ENCODE data around the gene USP3. TPM values are rescaled to one million over a fixed set of nuclear protein-coding genes. Genes with fewer than 3 reads are reported as not detected.
A peak's percentile ranks its signal among the peaks of the same experiment; 100 is the strongest.

The USP3 gene
- total RNA-seq, 1 experiment from 2014 or later, result 36.6 TPM

DNA sequence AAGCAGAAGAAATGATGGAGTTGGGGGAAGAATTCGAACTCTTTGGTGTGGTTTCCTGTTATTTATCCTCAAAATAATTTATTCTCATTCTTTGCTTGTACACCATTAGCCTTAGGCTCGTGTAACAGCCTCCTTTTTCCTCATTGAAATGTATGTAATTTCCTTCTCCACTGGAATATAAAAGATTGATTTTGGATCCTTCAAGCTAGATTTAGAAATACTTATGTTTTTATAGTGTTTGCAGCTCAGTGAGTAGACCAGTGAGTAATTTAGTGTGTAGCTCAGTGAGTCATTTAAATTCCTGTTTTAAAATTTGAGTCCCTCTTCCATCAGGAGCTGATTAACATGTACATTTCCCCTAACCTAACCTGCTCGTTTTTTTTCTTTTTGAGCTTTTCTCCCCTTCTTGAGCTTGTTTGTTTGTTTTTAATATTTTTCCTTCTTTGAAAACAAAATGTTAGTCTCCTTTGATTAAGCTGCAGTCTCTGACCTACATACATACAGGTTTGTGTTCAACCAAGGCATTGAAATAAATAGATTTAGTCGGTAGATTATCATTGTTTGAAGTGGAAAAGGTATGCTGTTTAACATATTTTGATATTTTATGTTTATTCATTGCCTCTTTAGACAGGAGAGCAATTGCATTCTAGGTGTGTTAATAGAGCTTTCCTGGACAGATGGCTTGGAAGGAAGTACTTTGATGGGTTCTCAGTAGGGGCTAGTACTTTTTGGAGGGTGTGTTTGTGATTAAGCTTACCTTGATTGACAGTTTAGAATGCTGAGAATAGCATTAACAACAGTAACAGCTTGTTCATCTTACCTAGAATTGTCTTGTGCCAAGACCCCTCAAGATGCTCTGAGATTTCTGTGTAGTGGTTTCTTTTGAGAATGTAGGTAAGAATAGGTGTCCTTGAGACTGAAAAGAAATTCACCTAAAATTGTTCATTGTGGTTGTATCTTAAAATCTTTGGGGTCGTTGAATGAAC, 5.9 kb downstream of the USP3 start:
- Mint-ChIP-seq H3K4me3 (peak overlapping the region; percentile 12), H3K9me3 (no peaks in the 10 kb centered on the region), H3K27ac (peak overlapping the region; percentile 87), H3K4me1 (peaks cover 84% of the 10 kb centered on the region), H3K36me3 (no peaks in the 10 kb centered on the region), H3K27me3 (ENCODE audit: low read depth) (peaks cover 36% of the 10 kb centered on the region)
- DNase-seq (ENCODE audit: low spot score), result no peak
- TF ChIP-seq, protein P1, sequence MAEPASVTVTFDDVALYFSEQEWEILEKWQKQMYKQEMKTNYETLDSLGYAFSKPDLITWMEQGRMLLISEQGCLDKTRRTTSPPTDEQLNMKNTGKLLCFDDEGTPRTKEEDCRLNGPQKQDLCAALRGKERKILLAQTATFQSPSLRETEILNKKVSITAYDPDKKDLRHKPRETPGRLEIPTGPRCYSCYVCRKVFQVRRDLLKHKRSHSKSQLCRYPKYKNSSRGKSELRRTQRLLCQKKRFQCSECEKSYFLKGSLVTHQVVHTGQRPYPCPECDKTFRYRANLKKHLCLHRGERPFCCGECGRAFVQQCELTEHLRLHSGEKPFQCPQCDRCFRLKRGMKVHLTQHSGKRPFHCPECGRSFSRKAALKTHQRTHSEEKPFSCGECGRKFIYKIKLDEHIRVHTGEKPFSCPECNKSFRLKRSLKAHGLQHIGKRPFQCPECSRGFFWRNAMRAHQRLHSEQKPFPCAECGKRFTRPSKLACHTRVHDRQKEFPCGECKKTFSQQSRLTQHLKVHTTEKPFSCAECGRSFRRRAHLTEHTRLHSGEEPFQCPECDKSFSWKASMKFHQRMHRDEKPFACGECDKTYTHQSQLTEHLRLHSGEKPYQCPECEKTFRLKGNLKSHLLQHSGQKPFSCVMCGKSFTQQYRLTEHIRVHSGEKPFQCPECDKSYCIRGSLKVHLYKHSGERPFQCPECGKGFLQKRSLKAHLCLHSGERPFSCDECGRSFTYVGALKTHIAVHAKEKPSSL (CRISPR knock-in tag; conservative IDR thresholded peaks at IDR 0.05), result no peak
- TF ChIP-seq, protein P2, sequence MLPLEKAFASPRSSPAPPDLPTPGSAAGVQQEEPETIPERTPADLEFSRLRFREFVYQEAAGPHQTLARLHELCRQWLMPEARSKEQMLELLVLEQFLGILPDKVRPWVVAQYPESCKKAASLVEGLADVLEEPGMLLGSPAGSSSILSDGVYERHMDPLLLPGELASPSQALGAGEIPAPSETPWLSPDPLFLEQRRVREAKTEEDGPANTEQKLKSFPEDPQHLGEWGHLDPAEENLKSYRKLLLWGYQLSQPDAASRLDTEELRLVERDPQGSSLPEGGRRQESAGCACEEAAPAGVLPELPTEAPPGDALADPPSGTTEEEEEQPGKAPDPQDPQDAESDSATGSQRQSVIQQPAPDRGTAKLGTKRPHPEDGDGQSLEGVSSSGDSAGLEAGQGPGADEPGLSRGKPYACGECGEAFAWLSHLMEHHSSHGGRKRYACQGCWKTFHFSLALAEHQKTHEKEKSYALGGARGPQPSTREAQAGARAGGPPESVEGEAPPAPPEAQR (CRISPR knock-in tag; IDR thresholded peaks at IDR 0.05), result no peak
- TF ChIP-seq ZNF396 (CRISPR knock-in tag; IDR thresholded peaks at IDR 0.05; ENCODE audit: borderline replicate concordance), result no peak
- TF ChIP-seq, protein P3, sequence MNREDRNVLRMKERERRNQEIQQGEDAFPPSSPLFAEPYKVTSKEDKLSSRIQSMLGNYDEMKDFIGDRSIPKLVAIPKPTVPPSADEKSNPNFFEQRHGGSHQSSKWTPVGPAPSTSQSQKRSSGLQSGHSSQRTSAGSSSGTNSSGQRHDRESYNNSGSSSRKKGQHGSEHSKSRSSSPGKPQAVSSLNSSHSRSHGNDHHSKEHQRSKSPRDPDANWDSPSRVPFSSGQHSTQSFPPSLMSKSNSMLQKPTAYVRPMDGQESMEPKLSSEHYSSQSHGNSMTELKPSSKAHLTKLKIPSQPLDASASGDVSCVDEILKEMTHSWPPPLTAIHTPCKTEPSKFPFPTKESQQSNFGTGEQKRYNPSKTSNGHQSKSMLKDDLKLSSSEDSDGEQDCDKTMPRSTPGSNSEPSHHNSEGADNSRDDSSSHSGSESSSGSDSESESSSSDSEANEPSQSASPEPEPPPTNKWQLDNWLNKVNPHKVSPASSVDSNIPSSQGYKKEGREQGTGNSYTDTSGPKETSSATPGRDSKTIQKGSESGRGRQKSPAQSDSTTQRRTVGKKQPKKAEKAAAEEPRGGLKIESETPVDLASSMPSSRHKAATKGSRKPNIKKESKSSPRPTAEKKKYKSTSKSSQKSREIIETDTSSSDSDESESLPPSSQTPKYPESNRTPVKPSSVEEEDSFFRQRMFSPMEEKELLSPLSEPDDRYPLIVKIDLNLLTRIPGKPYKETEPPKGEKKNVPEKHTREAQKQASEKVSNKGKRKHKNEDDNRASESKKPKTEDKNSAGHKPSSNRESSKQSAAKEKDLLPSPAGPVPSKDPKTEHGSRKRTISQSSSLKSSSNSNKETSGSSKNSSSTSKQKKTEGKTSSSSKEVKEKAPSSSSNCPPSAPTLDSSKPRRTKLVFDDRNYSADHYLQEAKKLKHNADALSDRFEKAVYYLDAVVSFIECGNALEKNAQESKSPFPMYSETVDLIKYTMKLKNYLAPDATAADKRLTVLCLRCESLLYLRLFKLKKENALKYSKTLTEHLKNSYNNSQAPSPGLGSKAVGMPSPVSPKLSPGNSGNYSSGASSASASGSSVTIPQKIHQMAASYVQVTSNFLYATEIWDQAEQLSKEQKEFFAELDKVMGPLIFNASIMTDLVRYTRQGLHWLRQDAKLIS (CRISPR knock-in tag; IDR thresholded peaks at IDR 0.05; ENCODE audit: borderline replicate concordance), result no peak
- no peak for TF ChIP-seq ETV6 (CRISPR knock-in tag; IDR thresholded peaks at IDR 0.05)
- TF ChIP-seq, protein P4, sequence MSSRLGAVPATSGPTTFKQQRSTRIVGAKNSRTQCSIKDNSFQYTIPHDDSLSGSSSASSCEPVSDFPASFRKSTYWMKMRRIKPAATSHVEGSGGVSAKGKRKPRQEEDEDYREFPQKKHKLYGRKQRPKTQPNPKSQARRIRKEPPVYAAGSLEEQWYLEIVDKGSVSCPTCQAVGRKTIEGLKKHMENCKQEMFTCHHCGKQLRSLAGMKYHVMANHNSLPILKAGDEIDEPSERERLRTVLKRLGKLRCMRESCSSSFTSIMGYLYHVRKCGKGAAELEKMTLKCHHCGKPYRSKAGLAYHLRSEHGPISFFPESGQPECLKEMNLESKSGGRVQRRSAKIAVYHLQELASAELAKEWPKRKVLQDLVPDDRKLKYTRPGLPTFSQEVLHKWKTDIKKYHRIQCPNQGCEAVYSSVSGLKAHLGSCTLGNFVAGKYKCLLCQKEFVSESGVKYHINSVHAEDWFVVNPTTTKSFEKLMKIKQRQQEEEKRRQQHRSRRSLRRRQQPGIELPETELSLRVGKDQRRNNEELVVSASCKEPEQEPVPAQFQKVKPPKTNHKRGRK (CRISPR knock-in tag; IDR thresholded peaks at IDR 0.05; ENCODE audit: borderline replicate concordance), result no peak
- TF ChIP-seq FOXK1 (CRISPR knock-in tag; IDR thresholded peaks at IDR 0.05), result no peak
- no peak for TF ChIP-seq SOX15 (CRISPR knock-in tag; IDR thresholded peaks at IDR 0.05)
- ATAC-seq, result peak; percentile 45
- CTCF ChIA-PET, result interaction anchor here (0.6 to 2.4 kb wide), 8 partner anchors 20 to 100 kb away, joined by 3 to 9 read pairs (median 5); no protein-coding TSS in a partner anchor
- POLR2A ChIA-PET, result interaction anchor here (0.6 kb wide), 1 partner anchor 85 kb away, joined by 3 read pairs; no protein-coding TSS in a partner anchor

DNA sequence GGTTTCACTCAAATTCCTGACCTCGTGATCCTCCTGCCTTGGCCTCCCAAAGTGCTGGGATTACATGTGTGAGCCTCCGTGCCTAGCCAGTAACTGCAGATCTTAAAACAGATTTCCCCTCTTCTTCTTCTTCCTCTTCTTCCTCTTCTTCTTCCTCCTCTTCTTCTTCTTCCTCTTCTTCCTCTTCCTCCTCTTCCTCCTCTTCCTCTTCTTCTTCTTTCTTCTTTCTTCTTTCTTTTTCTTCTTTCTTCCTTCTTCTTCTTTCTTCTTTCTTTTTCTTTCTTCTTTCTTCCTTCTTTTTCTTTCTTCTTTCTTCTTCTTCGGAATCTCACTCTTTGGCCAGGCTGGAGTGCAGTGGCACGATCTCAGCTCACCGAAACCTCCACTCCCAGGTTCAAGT, 7.8 kb downstream of the USP3 start:
- POLR2A ChIA-PET, result no interaction called here
- TF ChIP-seq ZNF263 (CRISPR knock-in tag; IDR thresholded peaks at IDR 0.05; ENCODE audit: low read depth) (no peak), ZNF232 (CRISPR knock-in tag; IDR thresholded peaks at IDR 0.05) (no peak), IRF2 (CRISPR knock-in tag; IDR thresholded peaks at IDR 0.05; ENCODE audit: borderline replicate concordance, low read depth) (no peak), MXD4 (CRISPR knock-in tag; IDR thresholded peaks at IDR 0.05; ENCODE audit: borderline replicate concordance) (no peak), RELA (CRISPR knock-in tag; IDR thresholded peaks at IDR 0.05; ENCODE audit: borderline replicate concordance) (no peak), NFE2L1 (CRISPR knock-in tag; IDR thresholded peaks at IDR 0.05) (no peak), NR3C1 (CRISPR knock-in tag; conservative IDR thresholded peaks at IDR 0.05; ENCODE audit: low read depth) (no peak)
- TF ChIP-seq, protein P5, sequence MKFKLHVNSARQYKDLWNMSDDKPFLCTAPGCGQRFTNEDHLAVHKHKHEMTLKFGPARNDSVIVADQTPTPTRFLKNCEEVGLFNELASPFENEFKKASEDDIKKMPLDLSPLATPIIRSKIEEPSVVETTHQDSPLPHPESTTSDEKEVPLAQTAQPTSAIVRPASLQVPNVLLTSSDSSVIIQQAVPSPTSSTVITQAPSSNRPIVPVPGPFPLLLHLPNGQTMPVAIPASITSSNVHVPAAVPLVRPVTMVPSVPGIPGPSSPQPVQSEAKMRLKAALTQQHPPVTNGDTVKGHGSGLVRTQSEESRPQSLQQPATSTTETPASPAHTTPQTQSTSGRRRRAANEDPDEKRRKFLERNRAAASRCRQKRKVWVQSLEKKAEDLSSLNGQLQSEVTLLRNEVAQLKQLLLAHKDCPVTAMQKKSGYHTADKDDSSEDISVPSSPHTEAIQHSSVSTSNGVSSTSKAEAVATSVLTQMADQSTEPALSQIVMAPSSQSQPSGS (CRISPR knock-in tag; IDR thresholded peaks at IDR 0.05; ENCODE audit: borderline replicate concordance, low read depth), result no peak
- TF ChIP-seq, protein P6, sequence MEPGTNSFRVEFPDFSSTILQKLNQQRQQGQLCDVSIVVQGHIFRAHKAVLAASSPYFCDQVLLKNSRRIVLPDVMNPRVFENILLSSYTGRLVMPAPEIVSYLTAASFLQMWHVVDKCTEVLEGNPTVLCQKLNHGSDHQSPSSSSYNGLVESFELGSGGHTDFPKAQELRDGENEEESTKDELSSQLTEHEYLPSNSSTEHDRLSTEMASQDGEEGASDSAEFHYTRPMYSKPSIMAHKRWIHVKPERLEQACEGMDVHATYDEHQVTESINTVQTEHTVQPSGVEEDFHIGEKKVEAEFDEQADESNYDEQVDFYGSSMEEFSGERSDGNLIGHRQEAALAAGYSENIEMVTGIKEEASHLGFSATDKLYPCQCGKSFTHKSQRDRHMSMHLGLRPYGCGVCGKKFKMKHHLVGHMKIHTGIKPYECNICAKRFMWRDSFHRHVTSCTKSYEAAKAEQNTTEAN (CRISPR knock-in tag; IDR thresholded peaks at IDR 0.05), result no peak
- TF ChIP-seq, protein P7, sequence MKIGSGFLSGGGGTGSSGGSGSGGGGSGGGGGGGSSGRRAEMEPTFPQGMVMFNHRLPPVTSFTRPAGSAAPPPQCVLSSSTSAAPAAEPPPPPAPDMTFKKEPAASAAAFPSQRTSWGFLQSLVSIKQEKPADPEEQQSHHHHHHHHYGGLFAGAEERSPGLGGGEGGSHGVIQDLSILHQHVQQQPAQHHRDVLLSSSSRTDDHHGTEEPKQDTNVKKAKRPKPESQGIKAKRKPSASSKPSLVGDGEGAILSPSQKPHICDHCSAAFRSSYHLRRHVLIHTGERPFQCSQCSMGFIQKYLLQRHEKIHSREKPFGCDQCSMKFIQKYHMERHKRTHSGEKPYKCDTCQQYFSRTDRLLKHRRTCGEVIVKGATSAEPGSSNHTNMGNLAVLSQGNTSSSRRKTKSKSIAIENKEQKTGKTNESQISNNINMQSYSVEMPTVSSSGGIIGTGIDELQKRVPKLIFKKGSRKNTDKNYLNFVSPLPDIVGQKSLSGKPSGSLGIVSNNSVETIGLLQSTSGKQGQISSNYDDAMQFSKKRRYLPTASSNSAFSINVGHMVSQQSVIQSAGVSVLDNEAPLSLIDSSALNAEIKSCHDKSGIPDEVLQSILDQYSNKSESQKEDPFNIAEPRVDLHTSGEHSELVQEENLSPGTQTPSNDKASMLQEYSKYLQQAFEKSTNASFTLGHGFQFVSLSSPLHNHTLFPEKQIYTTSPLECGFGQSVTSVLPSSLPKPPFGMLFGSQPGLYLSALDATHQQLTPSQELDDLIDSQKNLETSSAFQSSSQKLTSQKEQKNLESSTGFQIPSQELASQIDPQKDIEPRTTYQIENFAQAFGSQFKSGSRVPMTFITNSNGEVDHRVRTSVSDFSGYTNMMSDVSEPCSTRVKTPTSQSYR (CRISPR knock-in tag; IDR thresholded peaks at IDR 0.05), result no peak

More for the DNA sequence above, 7.8 kb downstream of the USP3 start:
- Mint-ChIP-seq H3K27ac (peak overlapping the region; percentile 11; the same call in 1 of the 2 replicates), H3K9me3 (no peaks in the 10 kb centered on the region), H3K4me3 (no peak overlapping the region), H3K36me3 (no peaks in the 10 kb centered on the region), H3K4me1 (peaks cover 87% of the 10 kb centered on the region), H3K27me3 (ENCODE audit: low read depth) (peaks cover 17% of the 10 kb centered on the region)
- ATAC-seq, result no peak
- CTCF ChIA-PET, result no interaction called here
- DNase-seq (ENCODE audit: low spot score), result no peak
